Ishikawa (cell line): Measurements from ENCODE around the gene SORBS2.

Experiments
- CEBPB ChIP-seq: IDR thresholded peaks from 2 replicates; pipeline ENCODE4 v1.6.1; 2012
- CREB1 ChIP-seq: IDR thresholded peaks from 2 replicates; pipeline ENCODE4 v1.6.1; 2012; ENCODE audit warnings: low read depth
- EP300 ChIP-seq: IDR thresholded peaks from 2 replicates; pipeline ENCODE4 v1.6.1; 2012; ENCODE audit warnings: borderline replicate concordance
- FOXM1 ChIP-seq: IDR thresholded peaks from 2 replicates; pipeline ENCODE4 v1.6.1; 2012; ENCODE audit warnings: low read depth, borderline replicate concordance
- TAF1 ChIP-seq: IDR thresholded peaks from 2 replicates; pipeline ENCODE4 v1.6.1; 2012; ENCODE audit warnings: low read depth, mild to moderate bottlenecking
- YY1 ChIP-seq: IDR thresholded peaks from 2 replicates; pipeline ENCODE4 v1.6.1; 2012; ENCODE audit warnings: low read depth
- TF ChIP-seq, protein P1 (sequence below): IDR thresholded peaks from 2 replicates; pipeline ENCODE4 v1.6.1; 2012
- TF ChIP-seq, protein P2 (sequence below): IDR thresholded peaks from 2 replicates; pipeline ENCODE4 v1.6.1; 2012; ENCODE audit warnings: low read depth, mild to moderate bottlenecking

- TF ChIP-seq CREB1 = no peak
- TF ChIP-seq, protein P1, sequence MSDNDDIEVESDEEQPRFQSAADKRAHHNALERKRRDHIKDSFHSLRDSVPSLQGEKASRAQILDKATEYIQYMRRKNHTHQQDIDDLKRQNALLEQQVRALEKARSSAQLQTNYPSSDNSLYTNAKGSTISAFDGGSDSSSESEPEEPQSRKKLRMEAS = no peak
- no peak for TF ChIP-seq TAF1
- TF ChIP-seq, protein P2, sequence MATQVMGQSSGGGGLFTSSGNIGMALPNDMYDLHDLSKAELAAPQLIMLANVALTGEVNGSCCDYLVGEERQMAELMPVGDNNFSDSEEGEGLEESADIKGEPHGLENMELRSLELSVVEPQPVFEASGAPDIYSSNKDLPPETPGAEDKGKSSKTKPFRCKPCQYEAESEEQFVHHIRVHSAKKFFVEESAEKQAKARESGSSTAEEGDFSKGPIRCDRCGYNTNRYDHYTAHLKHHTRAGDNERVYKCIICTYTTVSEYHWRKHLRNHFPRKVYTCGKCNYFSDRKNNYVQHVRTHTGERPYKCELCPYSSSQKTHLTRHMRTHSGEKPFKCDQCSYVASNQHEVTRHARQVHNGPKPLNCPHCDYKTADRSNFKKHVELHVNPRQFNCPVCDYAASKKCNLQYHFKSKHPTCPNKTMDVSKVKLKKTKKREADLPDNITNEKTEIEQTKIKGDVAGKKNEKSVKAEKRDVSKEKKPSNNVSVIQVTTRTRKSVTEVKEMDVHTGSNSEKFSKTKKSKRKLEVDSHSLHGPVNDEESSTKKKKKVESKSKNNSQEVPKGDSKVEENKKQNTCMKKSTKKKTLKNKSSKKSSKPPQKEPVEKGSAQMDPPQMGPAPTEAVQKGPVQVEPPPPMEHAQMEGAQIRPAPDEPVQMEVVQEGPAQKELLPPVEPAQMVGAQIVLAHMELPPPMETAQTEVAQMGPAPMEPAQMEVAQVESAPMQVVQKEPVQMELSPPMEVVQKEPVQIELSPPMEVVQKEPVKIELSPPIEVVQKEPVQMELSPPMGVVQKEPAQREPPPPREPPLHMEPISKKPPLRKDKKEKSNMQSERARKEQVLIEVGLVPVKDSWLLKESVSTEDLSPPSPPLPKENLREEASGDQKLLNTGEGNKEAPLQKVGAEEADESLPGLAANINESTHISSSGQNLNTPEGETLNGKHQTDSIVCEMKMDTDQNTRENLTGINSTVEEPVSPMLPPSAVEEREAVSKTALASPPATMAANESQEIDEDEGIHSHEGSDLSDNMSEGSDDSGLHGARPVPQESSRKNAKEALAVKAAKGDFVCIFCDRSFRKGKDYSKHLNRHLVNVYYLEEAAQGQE = no peak
- TF ChIP-seq CEBPB = no peak
- no peak for TF ChIP-seq YY1
- TF ChIP-seq EP300 = no peak
- no peak for TF ChIP-seq FOXM1
These were observed 53.2 kb downstream of the SORBS2 start for GRCh38 chr4:185758807-185759206.
